Parathyroid adenoma (tissue), 2 donors: ENCODE measurements around the gene SEMA3F.

Source experiments
- H2AFZ ChIP-seq: fragments of 300-600 bp; sonication (generic); one replicate; pipeline ENCODE4 v1.7.0; 2017; ENCODE audit warnings: antibody characterized with exemption, mild to moderate bottlenecking
- H3K27ac ChIP-seq: fragments of 300-600 bp; sonication (generic); one replicate; pipeline ENCODE4 v1.7.0; 2017
- H3K27me3 ChIP-seq: fragments of 300-600 bp; sonication (generic); one replicate; pipeline ENCODE4 v1.7.0; 2017; ENCODE audit warnings: low read length; ENCODE audit not compliant: control insufficient read depth, insufficient read depth
- H3K36me3 ChIP-seq: fragments of 300-600 bp; sonication (generic); one replicate; pipeline ENCODE4 v1.7.0; 2017; ENCODE audit warnings: low read length; ENCODE audit not compliant: control insufficient read depth, insufficient read depth
- H3K4me1 ChIP-seq: fragments of 300-600 bp; sonication (generic); one replicate; pipeline ENCODE4 v1.7.0; 2017; ENCODE audit warnings: control low read depth
- H3K4me2 ChIP-seq: fragments of 300-600 bp; sonication (generic); one replicate; pipeline ENCODE4 v1.7.0; 2017; ENCODE audit warnings: low read length
- H3K4me3 ChIP-seq: fragments of 300-600 bp; sonication (generic); one replicate; pipeline ENCODE4 v1.7.0; 2017; ENCODE audit warnings: low read depth, low read length
- H3K79me2 ChIP-seq: fragments of 300-600 bp; sonication (generic); one replicate; pipeline ENCODE4 v1.7.0; 2017; ENCODE audit warnings: control low read depth
- H3K9ac ChIP-seq: fragments of 300-600 bp; sonication (generic); one replicate; pipeline ENCODE4 v1.7.0; 2017; ENCODE audit warnings: mild to moderate bottlenecking
- H3K9me3 ChIP-seq: fragments of 300-600 bp; sonication (generic); one replicate; pipeline ENCODE4 v1.7.0; 2017; ENCODE audit warnings: low read length; ENCODE audit not compliant: control insufficient read depth
- CTCF ChIP-seq: fragments of 300-600 bp; sonication (generic); IDR thresholded peaks from one replicate; pipeline ENCODE4 v1.7.0; 2017; ENCODE audit warnings: antibody characterized with exemption, mild to moderate bottlenecking
- donor health status: primary hyperparathyroidism.

Gene SEMA3F

DNA sequence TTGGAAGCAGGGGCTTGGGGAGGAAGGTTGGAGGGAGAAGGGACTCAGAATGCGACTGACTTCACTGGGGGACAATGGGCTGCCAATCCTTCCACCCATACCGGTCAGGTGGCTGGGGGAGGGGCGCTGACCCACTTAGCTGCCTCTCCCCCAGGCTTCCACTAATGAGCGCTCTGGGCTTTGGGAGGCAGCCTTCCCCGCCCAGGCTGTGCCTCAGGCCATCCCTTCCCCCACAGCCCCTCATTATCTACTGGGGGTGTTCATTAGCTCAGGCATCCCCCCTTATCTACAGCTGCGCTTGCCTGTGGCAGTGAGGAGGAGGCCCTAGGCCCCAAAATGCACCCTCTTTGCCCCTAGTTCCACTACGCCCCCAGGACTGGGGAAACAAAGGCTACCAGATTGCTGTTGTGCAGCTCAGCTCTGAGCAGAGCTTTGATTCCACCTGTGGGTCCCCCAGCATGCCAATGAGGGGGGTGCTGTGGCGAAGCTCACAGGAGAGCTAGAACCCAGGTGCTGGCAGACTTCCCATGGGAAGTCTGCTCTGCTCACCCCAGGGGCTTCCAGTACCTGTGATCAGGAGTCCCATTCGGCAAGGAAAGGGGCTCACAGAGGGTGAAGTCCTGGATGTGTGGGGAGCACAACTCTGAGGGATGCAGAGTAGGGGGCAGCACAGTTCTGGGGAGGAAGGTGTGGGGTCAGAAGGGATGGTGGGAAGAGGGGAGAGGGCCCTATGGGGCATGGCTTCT is 29.4 kb upstream of the SEMA3F start:
- Histone ChIP-seq H2AFZ (no peak overlapping the region), H3K27me3 (no peaks in the 10 kb centered on the region), H3K4me2 (no peak overlapping the region), H3K9me3 (no peaks in the 10 kb centered on the region), H3K9ac (no peak overlapping the region), H3K79me2 (no peaks in the 10 kb centered on the region), H3K27ac (no peak overlapping the region), H3K36me3 (no peaks in the 10 kb centered on the region), H3K4me3 (no peak overlapping the region), H3K4me1 (peaks cover 28% of the 10 kb centered on the region)
- TF ChIP-seq CTCF, result no peak

- peaks cover 25% of the 10 kb centered on the region for H3K4me1 ChIP-seq
- H3K9me3 ChIP-seq, result no peaks in the 10 kb centered on the region
- H3K27me3 ChIP-seq, result no peaks in the 10 kb centered on the region
- H3K4me2 ChIP-seq, result no peak overlapping the region
- no peak overlapping the region for H3K9ac ChIP-seq
- peak overlapping the region; percentile 46 for H3K27ac ChIP-seq
- peak overlapping the region; percentile 63 for H2AFZ ChIP-seq
- H3K36me3 ChIP-seq, result no peaks in the 10 kb centered on the region
- no peak for TF ChIP-seq CTCF
- no peaks in the 10 kb centered on the region for H3K79me2 ChIP-seq
- no peak overlapping the region for H3K4me3 ChIP-seq
Observed at GRCh38 chr3:50126287-50127211, 28.6 kb upstream of the SEMA3F start.

DNA sequence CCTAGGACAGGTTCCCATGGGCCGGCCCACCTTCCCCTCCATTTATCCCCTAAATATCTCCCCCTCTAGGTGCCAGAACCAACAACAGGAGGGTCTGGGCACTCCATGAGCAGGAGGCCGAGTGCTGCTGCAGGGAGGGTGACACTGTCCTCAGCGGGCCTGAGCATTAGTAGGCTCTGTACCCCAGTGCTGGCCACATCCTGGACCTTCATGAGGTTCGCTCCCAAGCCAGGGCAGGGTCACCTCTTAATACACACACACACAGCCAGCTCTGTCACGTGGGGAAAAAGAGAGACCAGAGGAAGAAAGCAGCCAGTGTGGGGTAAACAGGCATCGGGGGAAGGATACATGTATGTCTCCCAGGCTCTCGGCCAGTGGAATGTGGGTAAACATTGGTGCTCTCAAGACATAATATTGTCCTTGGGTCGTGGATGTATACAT is 27.9 kb upstream of the SEMA3F start:
- Histone ChIP-seq H3K36me3 (no peaks in the 10 kb centered on the region), H3K4me1 (peaks cover 21% of the 10 kb centered on the region), H3K9me3 (no peaks in the 10 kb centered on the region), H3K27ac (peak overlapping the region; percentile 46), H3K79me2 (no peaks in the 10 kb centered on the region), H3K4me3 (no peak overlapping the region), H3K4me2 (no peak overlapping the region), H3K9ac (no peak overlapping the region), H3K27me3 (no peaks in the 10 kb centered on the region), H2AFZ (peak overlapping the region; percentile 63)
- no peak for TF ChIP-seq CTCF

GRCh38 chr3:50128001-50128400 is 27.1 kb upstream of the SEMA3F start:
- Histone ChIP-seq H3K27ac (no peak overlapping the region), H3K9me3 (no peaks in the 10 kb centered on the region), H3K4me1 (peaks cover 21% of the 10 kb centered on the region), H3K27me3 (no peaks in the 10 kb centered on the region), H3K9ac (no peak overlapping the region), H3K79me2 (no peaks in the 10 kb centered on the region), H3K4me2 (no peak overlapping the region), H3K36me3 (no peaks in the 10 kb centered on the region), H2AFZ (no peak overlapping the region), H3K4me3 (no peak overlapping the region)
- no peak for TF ChIP-seq CTCF
